SK-N-SH (cell line): ENCODE data around the gene STMN1.

Experiments used
- CTCF ChIP-seq: fragments of 200-600 bp; sonication (generic); IDR thresholded peaks from 2 replicates; pipeline ENCODE4 v1.6.1; 2017; ENCODE audit warnings: antibody characterized with exemption, mild to moderate bottlenecking, moderate library complexity
- MEF2A ChIP-seq: IDR thresholded peaks from 2 replicates; pipeline ENCODE4 v1.4.0; 2012; ENCODE audit warnings: low read depth, borderline replicate concordance
- PBX3 ChIP-seq: IDR thresholded peaks from 2 replicates; pipeline ENCODE4; 2012
- POLR2AphosphoS5 ChIP-seq: IDR thresholded peaks from 2 replicates; pipeline ENCODE4 v1.6.1; 2012; ENCODE audit warnings: low read depth, low read length
- RAD21 ChIP-seq: IDR thresholded peaks from 2 replicates; pipeline ENCODE4 v1.6.1; 2012; ENCODE audit warnings: mild to moderate bottlenecking, low read length
- SMC3 ChIP-seq: IDR thresholded peaks from 2 replicates; pipeline ENCODE4 v1.6.1; 2012; ENCODE audit warnings: low read depth, low read length, improper control_type of control experiment
- TCF12 ChIP-seq: IDR thresholded peaks from 2 replicates; pipeline ENCODE4 v1.4.0; 2012
- TEAD4 ChIP-seq: IDR thresholded peaks from 2 replicates; pipeline ENCODE4 v1.4.0; 2012; ENCODE audit warnings: mild to moderate bottlenecking, borderline replicate concordance; ENCODE audit not compliant: insufficient read depth
- ZBTB33 ChIP-seq: IDR thresholded peaks from 2 replicates; pipeline ENCODE4 v1.4.0; 2012; ENCODE audit warnings: low read depth, borderline replicate concordance

- TF ChIP-seq TCF12 = no peak
- TF ChIP-seq SMC3 = no peak
- TF ChIP-seq CTCF = no peak
- TF ChIP-seq RAD21 = no peak
- no peak for TF ChIP-seq TEAD4
- TF ChIP-seq POLR2AphosphoS5 = no peak
- TF ChIP-seq ZBTB33 = no peak
- TF ChIP-seq PBX3 = no peak
- no peak for TF ChIP-seq MEF2A
Observed at GRCh38 chr1:25891606-25892005, 14.6 kb downstream of the STMN1 start.
